Ramos (cell line): ENCODE measurements around the gene RALGAPA2.
"Not testable (repeated sequence)": the region's sequence is repeated elsewhere in the genome, so short reads cannot be mapped to it uniquely, and the experiment has no call there.

ENCODE experiments used
- in situ Hi-C: fragments of 300-500 bp; cut with MboI; formaldehyde crosslinking; loops from one replicate; pipeline ENCODE4 v1.14.3; 2022; ENCODE audit warnings: low sequenced_read_pairs; ENCODE audit not compliant: unreplicated experiment

Gene RALGAPA2

GRCh38 chr20:20364593-20365479 lies 347.6 kb downstream of the RALGAPA2 start:
- in situ Hi-C loops: no loop called here

GRCh38 chr20:20363799-20364592 lies 348.4 kb downstream of the RALGAPA2 start:
- in situ Hi-C loops: no loop called here

- in situ Hi-C loops: no loop called here
These were observed 349.0 kb downstream of the RALGAPA2 start for GRCh38 chr20:20363434-20363798.

- in situ Hi-C loops: no loop called here
These were observed 349.5 kb downstream of the RALGAPA2 start for GRCh38 chr20:20362774-20363433.

GRCh38 chr20:20360464-20360863 lies 352.0 kb downstream of the RALGAPA2 start:
- in situ Hi-C loops: no loop called here

- in situ Hi-C loops: no loop called here
These were observed 352.8 kb downstream of the RALGAPA2 start for GRCh38 chr20:20359628-20360027.

- in situ Hi-C loops: no loop called here
These were observed 353.6 kb downstream of the RALGAPA2 start for GRCh38 chr20:20358801-20359200.

GRCh38 chr20:20355503-20355902 lies 356.9 kb downstream of the RALGAPA2 start:
- in situ Hi-C loops: not testable (repeated sequence)

GRCh38 chr20:20353576-20353975 lies 358.9 kb downstream of the RALGAPA2 start:
- in situ Hi-C loops: no loop called here

GRCh38 chr20:20344476-20344875 lies 368.0 kb downstream of the RALGAPA2 start:
- in situ Hi-C loops: no loop called here

- in situ Hi-C loops: no loop called here
These were observed 368.5 kb downstream of the RALGAPA2 start for GRCh38 chr20:20343932-20344331.
